HG03097 (cell line): ENCODE results near the gene FAM83D.

Experiments
- ATAC-seq: cut with Tn5 transposase; IDR thresholded peaks from one replicate; pipeline ENCODE4 v1.9.1; 2021; ENCODE audit not compliant: unreplicated experiment, low FRiP score

The FAM83D gene

GRCh38 chr20:38962044-38962927, 36.1 kb downstream of the FAM83D start, which contains the start of gene DHX35:
Gene DHX35, plus strand, starts transcription at chr20:38962344. Its CDS starts 24 bp downstream, at chr20:38962368.
- ATAC-seq, result peak; percentile 89

DNA sequence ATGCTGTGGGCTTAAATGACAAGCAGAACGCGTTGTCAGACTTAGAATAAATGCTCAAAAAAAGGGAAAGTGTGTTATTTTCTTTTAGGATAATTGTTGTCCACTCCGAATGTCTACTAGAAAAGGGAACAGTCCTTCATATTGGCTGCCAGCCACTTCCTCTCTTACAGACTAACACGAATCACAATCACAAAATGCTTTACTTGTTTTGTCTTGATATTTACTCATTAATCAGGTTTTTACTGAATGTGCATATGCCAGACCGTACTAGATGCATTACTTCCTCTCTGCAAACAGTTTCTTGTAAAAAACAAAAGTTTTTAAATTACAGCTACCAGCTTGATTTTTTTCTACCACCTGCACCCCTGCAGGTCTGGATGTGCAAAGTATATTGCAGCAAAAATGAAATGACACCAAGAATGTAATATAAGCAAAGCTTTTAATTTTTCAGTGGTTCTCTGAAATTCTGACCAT, 36.7 kb downstream of the FAM83D start:
- ATAC-seq, result no peak

DNA sequence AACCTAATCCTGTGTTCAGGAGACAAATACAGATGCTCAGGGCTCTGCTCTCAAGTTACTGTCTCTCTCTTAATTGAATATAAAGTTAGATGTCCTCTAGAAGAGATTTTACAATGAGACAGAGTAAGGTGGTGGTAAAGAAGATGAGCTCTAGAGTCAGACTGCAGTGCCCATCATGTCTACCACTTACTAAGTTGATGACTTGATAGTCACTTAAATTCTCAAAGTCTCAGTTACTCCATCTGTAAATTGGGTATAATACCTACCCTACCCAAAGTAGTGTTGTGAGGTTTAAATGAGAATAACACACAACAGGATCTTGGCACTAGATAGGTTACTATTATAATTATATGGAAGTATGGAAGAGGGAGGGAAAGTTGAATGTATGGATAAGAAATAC, 37.5 kb downstream of the FAM83D start:
- ATAC-seq, result no peak

GRCh38 chr20:38965264-38965663, 39.0 kb downstream of the FAM83D start:
- ATAC-seq, result no peak

DNA sequence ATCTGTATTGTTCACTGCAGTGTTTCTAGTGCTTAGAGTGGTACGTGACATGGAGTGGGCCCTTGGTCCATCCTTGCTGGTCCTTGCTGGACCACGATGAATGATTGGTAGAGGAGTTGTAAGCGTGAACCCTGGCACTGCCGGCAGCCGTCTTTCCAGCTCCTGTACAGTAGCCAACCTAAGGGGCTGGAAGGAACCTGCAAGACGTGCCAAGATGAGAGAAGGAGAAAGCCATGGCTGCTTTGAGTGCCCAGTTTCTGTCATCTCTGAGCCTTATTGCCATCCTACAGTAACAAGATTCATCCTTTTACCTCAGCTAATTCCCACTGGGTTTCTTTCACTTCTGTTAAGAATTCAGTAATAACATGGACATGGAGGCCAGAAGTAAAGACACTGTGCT, 41.9 kb downstream of the FAM83D start:
- ATAC-seq, result no peak

DNA sequence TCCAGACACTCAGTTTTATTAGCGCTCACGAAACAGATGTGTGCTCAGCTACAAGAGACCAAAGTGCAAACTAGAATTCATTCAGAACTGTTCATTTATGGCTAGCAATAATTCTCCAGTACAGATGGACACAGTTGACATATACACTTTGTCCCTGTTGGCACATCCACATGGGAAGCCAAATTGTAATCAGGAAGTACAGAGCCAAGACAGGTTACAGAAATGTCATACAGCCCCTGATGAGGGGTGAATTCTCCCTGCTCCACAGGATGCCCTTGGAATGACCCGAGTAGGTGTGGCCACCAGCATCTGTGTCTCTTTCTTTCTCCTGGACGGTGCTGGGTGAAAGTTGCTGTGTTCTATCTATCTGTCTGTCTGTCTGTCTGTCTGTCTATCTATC, 43.5 kb downstream of the FAM83D start:
- ATAC-seq, result no peak

DNA sequence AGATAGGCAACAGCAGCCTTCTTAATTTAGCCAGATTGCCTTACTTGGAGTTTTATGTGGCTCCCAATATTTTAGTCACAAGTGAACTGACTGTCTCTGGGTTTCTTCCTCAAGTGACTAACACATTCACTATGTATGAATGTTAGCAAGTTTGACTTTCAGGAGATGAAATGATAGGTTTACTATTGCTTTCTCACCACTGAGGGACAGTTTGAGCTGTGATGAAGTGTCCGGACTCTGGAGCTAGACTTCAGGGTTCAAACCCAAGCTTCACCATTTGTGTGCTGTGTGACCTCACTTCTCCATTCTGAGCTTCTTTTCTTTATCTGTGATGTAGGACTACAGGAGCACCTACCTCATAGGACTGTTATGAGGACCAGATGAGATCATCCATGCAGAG, 44.1 kb downstream of the FAM83D start:
- ATAC-seq, result no peak

DNA sequence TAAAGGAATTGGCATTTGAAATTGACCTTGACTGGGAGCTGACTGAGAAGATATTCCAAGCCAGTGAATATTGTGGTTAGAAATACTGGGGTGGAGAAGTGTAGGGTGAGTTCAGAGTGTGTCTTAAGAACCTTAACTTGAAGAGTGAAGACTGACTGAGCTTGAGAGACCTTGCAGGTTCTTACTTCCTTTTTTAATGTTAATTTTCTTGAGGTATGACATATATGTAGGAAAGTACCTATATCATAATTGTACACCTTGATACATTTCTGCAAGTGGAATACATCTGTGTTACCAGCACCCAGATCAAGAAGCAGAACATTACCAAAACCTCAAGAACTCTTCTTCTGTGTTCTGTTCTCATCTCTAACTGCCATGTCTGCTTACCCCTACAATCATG, 46.9 kb downstream of the FAM83D start:
- no peak for ATAC-seq

DNA sequence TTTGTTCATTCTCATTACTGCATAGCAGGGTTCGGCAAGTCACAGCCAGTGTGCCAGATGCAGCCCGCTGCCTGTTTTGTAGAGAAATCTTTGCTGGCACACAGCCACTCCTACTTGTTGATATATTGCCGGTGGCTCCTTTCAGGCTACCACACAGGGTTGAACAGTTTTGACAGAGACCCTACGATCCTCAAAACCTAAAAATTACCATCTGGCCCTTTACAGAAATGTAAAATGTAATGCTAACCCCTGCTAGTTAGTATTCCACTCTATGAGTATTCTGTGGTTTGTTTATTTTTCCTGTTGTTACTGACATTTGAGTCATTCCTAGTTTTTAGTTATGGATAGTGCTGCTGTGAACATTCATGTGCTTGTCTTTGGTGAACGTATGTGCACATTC, 47.4 kb downstream of the FAM83D start:
- no peak for ATAC-seq

DNA sequence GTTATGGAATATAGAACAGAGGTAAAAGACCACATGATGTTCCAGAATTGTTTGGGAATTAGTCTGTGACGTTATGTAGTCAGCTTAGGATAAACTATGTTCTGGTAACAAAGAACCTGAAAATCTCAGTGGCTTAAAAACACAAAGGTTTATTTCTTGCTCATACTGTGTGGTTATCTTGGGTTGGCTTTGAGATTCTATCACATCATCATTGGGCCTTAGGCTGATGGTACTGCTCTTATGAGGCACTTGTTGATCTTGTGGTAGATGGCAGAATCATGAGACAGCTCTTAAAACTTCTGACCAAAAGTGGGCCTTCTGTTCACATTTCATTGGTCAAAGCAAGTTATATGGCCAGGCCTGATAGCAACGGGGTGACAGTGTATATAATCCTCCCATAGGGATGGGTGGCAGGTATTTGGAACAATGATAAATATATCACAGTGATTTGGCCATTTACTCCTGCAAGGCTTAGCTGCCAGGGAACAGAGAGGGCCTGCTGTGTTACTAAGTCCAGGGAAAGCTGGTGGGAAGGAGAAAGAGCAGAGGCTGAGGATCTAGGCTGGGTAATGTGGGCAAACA, 49.4 kb downstream of the FAM83D start:
- no peak for ATAC-seq

DNA sequence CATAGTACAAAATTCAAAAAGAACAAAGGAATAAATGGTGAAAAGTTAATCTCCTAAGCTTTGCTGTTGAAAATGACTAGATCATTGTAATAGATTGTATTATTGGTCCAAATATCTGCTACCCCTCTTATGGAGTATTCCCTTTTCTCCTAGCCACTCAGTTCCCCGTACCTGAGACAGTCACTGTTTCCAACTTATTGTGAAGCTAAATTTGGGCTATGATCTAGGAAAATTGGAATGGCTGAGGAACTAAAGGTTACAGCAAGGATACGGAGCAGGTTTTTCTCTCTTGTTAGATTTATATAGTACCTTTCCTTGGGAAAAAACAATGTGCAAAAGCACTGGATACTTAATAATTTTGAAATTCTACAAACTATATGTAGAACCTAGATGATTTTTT, 53.2 kb downstream of the FAM83D start:
- no peak for ATAC-seq

DNA sequence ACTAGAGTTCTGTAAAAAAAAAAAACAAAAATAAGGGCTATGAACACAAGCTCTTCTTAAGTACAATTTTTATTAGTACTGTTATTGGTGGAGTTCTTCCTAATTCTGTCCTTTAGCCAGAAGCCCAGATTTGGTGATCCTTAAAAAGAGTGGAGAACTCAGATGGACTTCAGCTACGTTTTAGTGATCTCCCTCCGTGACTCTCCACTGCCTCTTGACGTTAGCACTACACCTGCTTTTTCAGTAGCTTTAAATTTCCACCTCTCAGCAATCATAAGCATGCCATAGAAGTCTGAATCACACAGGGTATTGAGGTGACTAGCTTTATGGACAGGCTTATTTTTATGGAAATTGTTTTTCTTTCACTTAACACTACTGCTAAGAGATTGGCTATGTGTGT, 53.6 kb downstream of the FAM83D start:
- ATAC-seq, result no peak

DNA sequence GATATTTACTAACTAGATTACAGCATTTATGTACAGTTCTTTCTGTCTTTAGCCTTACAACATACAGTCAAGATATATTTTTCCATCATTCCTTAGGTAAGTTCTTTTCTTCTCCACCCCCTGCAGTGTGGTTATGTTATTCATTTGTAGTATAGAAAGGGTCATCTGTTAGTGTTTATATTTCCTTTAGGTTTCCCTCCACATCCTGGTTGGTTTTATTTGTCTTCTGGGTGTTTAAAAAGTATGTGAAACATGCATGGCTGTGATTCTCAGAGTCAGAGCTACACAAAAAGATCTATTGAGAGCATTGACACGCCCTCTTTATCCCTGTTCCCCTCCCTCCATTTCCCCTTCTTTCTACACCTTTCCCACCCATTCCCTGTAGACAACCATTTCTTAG, 56.1 kb downstream of the FAM83D start:
- no peak for ATAC-seq

GRCh38 chr20:38985060-38985459, 58.8 kb downstream of the FAM83D start:
- ATAC-seq, result no peak

DNA sequence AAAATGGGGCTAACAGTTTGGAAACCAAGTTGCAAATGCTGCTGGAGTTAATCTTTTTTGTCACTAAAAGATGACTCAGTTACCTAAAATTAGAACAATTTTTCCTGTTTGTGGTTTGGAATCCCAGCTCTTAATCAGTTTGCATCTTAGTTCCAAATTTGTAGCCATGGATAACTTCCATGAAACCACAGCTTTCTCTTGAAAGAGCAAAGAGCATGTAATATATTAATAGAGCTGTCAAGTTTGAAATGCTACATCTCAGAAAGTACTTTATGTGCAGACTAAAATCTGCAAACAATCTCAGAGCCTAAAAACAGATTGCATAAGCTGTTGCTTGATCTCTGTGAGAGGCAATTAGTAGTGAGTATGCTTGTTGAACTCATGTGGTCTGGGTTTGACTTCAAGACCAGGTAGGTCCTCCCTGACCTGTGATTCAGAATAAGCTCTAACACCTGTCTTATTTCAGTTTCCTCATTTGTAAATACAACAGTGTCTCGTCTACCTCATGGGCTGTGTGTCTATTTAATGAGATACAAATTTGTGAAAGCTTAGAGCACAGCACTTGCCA, 59.5 kb downstream of the FAM83D start:
- ATAC-seq, result no peak

DNA sequence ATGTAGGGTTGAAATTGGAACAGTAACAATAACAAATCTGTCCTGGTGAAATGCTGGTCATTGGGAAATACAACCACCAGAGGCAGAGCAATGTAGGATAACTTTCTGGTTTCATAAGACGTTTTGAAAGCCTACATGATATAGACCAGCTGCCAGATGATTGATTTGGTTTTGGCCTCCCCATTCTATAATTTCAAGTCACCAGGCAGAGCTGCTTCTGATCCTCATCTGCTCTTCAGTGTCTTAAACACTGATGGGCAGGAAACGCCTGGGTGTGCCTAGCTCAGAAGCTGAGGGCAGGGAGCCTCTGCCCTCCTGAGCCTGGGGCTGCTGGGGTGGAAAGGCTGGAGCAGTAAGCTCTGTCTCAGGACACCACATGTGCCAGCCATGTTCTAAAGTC, 60.4 kb downstream of the FAM83D start:
- ATAC-seq, result no peak

DNA sequence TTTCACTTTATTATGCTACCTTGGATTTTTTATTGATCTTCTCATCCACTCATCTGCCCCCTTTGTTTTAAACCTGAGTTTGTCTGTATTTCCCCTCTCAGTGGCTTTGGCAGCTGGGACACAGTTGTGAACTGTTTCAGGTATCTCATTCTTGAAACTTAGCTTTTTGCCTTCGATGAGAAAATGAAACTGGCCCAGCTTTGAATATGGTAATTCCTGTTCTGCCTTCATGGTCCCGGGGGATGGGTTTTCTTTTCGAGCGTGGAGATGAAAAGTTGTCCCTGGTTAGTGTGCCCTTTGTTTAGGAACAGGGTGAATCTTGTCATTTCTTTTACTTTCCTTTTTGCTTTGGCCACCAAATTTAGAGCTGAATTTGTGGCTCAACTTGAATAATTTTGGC, 61.6 kb downstream of the FAM83D start:
- peak; percentile 77 for ATAC-seq

- ATAC-seq, result no peak
These were observed 64.5 kb downstream of the FAM83D start for GRCh38 chr20:38990728-38991127.

GRCh38 chr20:38991814-38992704, 65.8 kb downstream of the FAM83D start:
- no peak for ATAC-seq

GRCh38 chr20:38995536-38996044, 69.4 kb downstream of the FAM83D start:
- ATAC-seq, result no peak
